Peyer's patch (tissue), 4 donors: ENCODE results near the gene CDS2. TPM values are rescaled to one million over a fixed set of nuclear protein-coding genes. Genes with fewer than 3 reads are reported as not detected.

Experiments used
- DNase-seq, 3 donors: peaks; one replicate each; pipeline ENCODE4 v3.0.0-alpha.2; 2017 to 2019
- H3K27ac ChIP-seq, 4 donors: fragments of 200-600 bp; sonication (generic); one replicate each; pipeline ENCODE4 v1.5.1; 2016 to 2019
- H3K27me3 ChIP-seq, 2 donors: fragments of 200-600 bp; sonication (generic); one replicate each; pipeline ENCODE4 v1.5.1; 2019
- H3K36me3 ChIP-seq, 3 donors: fragments of 200-600 bp; sonication (generic); one replicate each; pipeline ENCODE4 v1.5.1; 2016 to 2019
- H3K4me1 ChIP-seq, 4 donors: fragments of 200-600 bp; sonication (generic); one replicate each; pipeline ENCODE4 v1.5.1; 2016 to 2019
- H3K4me3 ChIP-seq, 4 donors: fragments of 200-600 bp; sonication (generic); 1 replicate in 3 of 4; 2 replicates in 1 of 4; pipeline ENCODE4 v1.5.1; 2016 to 2019; ENCODE audit warnings: mild to moderate bottlenecking in 1 of 4
- H3K9me3 ChIP-seq, 4 donors: fragments of 200-600 bp; sonication (generic); one replicate each; pipeline ENCODE4 v1.5.1; 2016 to 2019; ENCODE audit warnings: mild to moderate bottlenecking in 1 of 4
- CTCF ChIP-seq, 6 experiments: fragments of 450-650 bp in 4 of 6; fragments of 200-600 bp in 2 of 6; sonication (generic) in 1 of 6; IDR thresholded peaks; one replicate each; pipeline ENCODE4 v1.5.1; 2017 to 2019; ENCODE audit warnings: antibody characterized with exemption in 6 of 6, mild to moderate bottlenecking in 3 of 6, moderate library complexity in 1 of 6
- POLR2A ChIP-seq, 2 donors: fragments of 450-650 bp; IDR thresholded peaks; one replicate each; pipeline ENCODE4 v1.5.1; 2017; ENCODE audit warnings: antibody characterized with exemption in 2 of 2, mild to moderate bottlenecking in 2 of 2, moderate library complexity in 2 of 2
- total RNA-seq, 4 donors: library from RNA; depleted of rRNA; stranded (reverse); fragments of >200 nt; gene quantifications; one replicate each; pipeline ENCODE4 v1.1.0, GENCODE V29; 2016

CDS2 gene
- total RNA-seq, 4 donors from 2014 or later, result 18.2 to 24.6 (median 22.2) TPM

- H3K4me3 ChIP-seq, result no peak overlapping the region
- H3K36me3 ChIP-seq, result peaks cover 0 to 24% (median 0%) of the 10 kb centered on the region in 3 donors
- TF ChIP-seq POLR2A (IDR thresholded peaks at IDR 0.05) (no peak), CTCF (IDR thresholded peaks at IDR 0.05) (no peak)
- H3K4me1 ChIP-seq, result peaks cover 0 to 6% (median 0%) of the 10 kb centered on the region in 4 donors
- H3K27ac ChIP-seq, result no peak overlapping the region
- DNase-seq, result no peak
- no peaks in the 10 kb centered on the region for H3K27me3 ChIP-seq
- no peaks in the 10 kb centered on the region for H3K9me3 ChIP-seq
Observed at GRCh38 chr20:5196149-5196548, 69.3 kb downstream of the CDS2 start.

GRCh38 chr20:5197270-5197827, 70.5 kb downstream of the CDS2 start:
- TF ChIP-seq POLR2A (IDR thresholded peaks at IDR 0.05) (no peak), CTCF (IDR thresholded peaks at IDR 0.05) (no peak)
- Histone ChIP-seq H3K27ac (no peak overlapping the region), H3K4me1 (no peaks in the 10 kb centered on the region), H3K4me3 (no peak overlapping the region), H3K27me3 (no peaks in the 10 kb centered on the region), H3K36me3 (peaks cover 0 to 24% (median 0%) of the 10 kb centered on the region in 3 donors), H3K9me3 (no peaks in the 10 kb centered on the region)
- DNase-seq, result no peak

- H3K4me1 ChIP-seq, result no peaks in the 10 kb centered on the region
- H3K27me3 ChIP-seq, result no peaks in the 10 kb centered on the region
- DNase-seq, result no peak
- H3K36me3 ChIP-seq, result peaks cover 0 to 24% (median 0%) of the 10 kb centered on the region in 3 donors
- no peak overlapping the region for H3K4me3 ChIP-seq
- H3K9me3 ChIP-seq, result no peaks in the 10 kb centered on the region
- no peak for TF ChIP-seq POLR2A (IDR thresholded peaks at IDR 0.05)
- H3K27ac ChIP-seq, result no peak overlapping the region
Observed at GRCh38 chr20:5197847-5198650, 71.2 kb downstream of the CDS2 start.

GRCh38 chr20:5198651-5198924, 71.8 kb downstream of the CDS2 start:
- no peak overlapping the region for H3K27ac ChIP-seq
- H3K4me3 ChIP-seq, result no peak overlapping the region
- H3K27me3 ChIP-seq, result no peaks in the 10 kb centered on the region
- no peaks in the 10 kb centered on the region for H3K4me1 ChIP-seq
- peaks cover 0 to 24% (median 0%) of the 10 kb centered on the region in 3 donors for H3K36me3 ChIP-seq
- H3K9me3 ChIP-seq, result no peaks in the 10 kb centered on the region
- TF ChIP-seq CTCF (IDR thresholded peaks at IDR 0.05), result no peak
- TF ChIP-seq POLR2A (IDR thresholded peaks at IDR 0.05), result no peak
- no peak for DNase-seq

GRCh38 chr20:5203380-5203779, 76.6 kb downstream of the CDS2 start:
- Histone ChIP-seq H3K27ac (no peak overlapping the region), H3K9me3 (no peaks in the 10 kb centered on the region), H3K4me3 (no peak overlapping the region), H3K36me3 (peaks cover 0 to 9% (median 0%) of the 10 kb centered on the region in 3 donors), H3K4me1 (no peaks in the 10 kb centered on the region), H3K27me3 (no peaks in the 10 kb centered on the region)
- TF ChIP-seq POLR2A (IDR thresholded peaks at IDR 0.05), result no peak
- TF ChIP-seq CTCF (IDR thresholded peaks at IDR 0.05), result no peak
- DNase-seq, result no peak

GRCh38 chr20:5205348-5206210, 78.8 kb downstream of the CDS2 start:
- Histone ChIP-seq H3K27me3 (no peaks in the 10 kb centered on the region), H3K36me3 (no peaks in the 10 kb centered on the region), H3K4me3 (no peak overlapping the region), H3K27ac (no peak overlapping the region), H3K9me3 (no peaks in the 10 kb centered on the region), H3K4me1 (no peaks in the 10 kb centered on the region)
- DNase-seq, result peak; percentile 65 to 89 (median 74)
- peak in 5 of 6 experiments; percentile 12 to 87 (median 82) for TF ChIP-seq CTCF (IDR thresholded peaks at IDR 0.05)
- TF ChIP-seq POLR2A (IDR thresholded peaks at IDR 0.05), result no peak
